HG03432 (cell line): ENCODE data around the gene CCER1.

Source experiments
- ATAC-seq: cut with Tn5 transposase; IDR thresholded peaks from one replicate; pipeline ENCODE4 v1.9.1; 2021; ENCODE audit warnings: mild to moderate bottlenecking, moderate library complexity; ENCODE audit not compliant: unreplicated experiment

Gene CCER1

DNA sequence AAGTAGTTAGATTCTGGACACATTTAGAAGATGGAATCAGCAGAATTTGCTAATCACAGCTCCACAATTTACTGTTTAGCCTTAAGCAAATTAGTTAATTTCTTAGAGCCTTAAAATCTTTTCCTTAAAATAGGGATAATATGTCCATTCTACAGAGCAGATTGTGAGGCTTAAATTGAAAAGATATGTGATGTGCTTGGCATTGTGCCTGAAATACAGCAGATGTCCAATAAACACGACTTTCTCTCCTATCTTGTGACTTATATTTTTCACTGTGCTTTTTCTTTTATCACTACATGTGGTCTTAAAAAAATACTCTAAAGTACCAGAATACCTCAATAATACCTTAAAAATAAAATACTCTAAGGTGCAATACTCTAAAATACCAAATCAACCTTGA is 30.6 kb downstream of the CCER1 start:
- ATAC-seq = no peak

DNA sequence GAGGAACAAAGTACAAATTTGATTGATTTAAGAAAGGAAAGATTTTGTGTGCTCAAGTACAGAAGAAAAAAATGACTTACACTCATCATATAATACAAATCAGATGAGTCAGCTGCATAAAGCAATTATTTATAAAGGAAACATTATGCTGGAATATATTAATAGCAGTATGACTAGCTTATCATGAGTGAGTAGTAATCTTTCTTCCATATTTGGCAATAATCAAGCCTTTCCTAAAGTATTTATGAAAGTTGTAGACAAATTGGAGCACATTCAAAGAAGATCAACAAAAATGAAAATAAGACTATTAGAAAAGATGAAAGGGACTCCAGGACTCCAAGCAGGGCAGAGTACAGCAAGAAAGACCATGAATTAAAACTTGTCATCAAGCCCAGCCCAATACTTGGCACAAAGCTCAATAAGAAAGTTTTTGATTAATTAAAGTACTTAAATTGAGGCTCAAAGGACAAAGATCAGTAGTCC is 32.8 kb downstream of the CCER1 start:
- ATAC-seq = no peak

DNA sequence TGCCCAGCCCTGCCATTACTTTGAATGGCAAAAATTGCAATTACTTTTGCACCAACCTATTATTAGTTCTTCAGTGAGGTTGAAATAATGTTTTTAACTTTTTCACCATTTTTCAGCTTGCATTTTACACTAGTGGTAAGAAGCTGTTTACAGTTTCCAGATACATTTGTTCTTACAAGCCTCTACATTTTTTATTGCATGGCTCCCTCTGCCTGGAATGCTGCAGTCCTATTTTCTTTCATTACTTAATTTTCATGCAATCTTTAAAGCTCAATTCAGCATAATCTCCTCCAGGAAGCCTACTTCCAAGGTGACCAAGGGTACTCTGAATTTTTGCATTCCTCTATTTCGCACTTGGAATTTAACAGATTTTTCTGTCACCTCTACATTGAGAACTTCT is 33.4 kb downstream of the CCER1 start:
- no peak for ATAC-seq

DNA sequence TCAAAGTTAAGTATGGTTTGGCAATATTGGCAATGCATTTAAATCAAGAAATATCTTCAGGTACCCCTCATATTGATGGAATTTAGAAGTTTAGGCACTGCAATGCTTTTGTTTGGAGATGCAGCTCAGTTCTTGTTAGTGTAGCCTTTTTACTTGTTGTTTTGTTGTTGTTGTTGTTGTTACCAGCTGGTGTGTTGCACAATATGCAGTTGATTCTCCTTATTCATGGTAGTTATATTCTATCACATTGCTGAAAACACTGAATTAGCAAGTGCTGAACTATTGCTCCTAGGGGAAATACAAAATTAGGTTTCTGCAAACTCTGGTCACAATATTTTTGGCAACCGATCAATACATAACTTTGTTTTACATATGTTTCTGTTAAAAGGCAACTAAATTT is 34.8 kb downstream of the CCER1 start:
- ATAC-seq = no peak

DNA sequence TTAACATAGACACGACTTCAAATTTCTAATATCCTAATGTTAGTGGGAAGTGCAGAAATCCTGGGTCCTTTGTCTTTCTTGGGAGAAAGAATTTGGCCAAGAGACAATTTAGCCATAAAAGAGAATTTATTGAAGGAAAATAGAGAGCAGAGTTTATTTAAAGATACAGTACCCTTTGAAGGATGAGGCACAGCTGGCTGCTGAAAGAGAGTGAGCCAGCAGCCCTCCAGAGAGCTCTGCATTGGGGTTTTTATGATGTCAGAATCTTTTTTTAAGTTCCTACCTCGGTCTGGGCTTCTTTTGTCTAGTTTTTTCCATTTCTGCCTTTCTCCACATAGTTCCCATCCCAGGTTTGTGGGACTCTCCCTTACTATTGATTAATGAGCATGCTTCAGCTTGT is 37.5 kb downstream of the CCER1 start:
- ATAC-seq = no peak

DNA sequence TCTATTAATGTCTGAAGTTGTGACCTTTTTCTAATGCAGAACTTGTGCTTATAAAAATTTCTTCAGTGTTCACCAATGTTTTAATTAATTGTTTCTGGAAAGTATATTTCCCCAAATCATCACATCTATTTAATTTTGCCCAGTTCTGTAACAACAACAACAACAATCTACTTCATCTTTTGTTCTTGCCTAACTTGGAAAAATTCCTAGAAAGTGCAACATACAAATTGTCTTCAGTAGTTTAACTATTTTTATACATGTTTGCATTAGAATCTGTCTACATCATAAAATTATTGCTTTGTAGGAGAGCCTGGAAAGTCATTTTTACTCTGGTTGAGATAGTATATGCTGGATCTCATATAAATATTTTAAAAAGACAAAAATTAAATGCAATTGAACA is 38.5 kb downstream of the CCER1 start:
- ATAC-seq = no peak

DNA sequence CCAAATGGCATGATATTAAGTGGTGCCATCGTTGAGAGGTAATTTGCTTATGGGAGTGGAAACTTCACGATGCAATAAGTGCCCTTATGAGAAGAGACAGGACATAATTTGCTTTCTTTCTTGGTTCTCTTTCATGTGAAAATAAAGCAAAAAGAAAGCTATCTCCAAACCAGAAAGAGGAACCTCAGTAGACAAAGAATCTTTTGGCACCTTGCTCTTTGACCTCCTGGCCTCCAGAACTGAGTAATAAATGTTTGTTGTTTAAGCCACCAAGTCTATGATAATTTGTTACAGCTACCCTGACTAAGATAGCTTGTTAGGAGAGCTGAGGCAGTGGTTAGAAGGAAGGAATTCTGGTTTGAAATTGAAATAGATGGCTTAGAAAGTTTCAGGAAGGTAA is 39.6 kb downstream of the CCER1 start:
- ATAC-seq = peak; percentile 54

DNA sequence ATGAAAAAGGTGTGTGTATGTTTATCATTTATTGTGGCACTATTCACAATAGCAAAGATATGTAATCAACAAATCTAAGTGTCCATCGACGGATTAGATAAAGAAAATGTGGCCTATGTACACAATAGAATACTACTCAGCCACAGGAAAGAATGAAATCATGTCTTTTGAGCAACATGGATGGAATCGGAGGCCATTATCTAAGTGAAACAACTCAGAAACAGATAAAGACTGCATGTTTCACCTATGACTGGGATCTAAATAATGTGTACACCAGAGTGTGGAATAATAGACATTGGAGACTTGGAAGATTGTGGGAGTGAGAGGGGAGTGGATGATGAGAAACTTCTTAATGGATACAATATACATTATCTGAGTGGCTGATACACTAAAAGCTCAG is 44.0 kb downstream of the CCER1 start:
- no peak for ATAC-seq

DNA sequence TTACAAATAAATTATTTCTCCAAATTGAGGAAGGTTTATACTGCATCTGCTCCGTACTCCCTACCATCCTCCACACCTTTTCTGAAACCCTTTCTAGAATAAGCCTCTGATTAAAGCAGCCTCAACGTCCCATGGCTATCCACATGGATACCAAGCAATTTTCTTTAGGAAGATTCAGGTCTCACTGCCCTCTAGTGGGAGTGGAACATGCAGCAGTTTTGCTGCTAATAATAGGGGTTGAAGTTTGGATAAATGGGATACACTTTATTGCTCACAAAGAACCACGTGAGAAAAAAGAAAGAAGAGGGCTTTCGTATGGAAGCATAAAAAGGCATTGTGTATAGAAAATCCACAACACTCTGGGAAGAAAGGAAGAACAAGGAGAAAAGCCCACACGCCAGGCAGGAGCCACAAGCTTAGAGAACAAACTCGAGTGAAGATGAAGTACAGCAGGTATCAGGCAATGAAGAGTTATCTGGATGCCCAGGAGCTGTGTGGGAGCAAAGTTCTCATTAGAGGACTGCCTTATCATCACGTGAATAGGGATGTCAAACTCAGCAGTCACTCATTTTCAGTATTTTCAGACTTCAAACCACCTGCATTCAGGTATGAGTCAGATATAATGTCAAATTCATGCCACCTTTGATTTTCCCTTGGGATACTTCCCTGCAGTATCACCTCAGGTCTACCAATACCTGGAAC is 45.8 kb downstream of the CCER1 start:
- ATAC-seq = no peak

DNA sequence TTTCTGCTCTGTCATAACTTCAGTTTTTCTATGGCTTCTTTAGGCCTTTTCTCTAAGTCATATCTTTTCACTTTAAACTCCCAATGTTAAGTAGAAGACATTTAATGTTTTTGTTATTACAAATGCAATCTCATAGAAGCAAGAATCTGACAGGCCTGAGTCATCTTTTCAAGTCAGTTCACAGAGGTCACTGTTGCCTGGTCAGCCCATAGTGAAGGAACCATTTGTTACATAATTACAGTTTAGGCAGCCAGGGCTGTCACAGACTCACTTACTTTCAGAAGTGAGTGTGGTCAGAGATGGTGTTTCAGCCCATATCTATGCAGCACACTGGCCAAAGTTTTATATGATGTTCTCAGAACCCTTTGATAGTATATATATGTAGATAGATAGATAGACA is 46.5 kb downstream of the CCER1 start:
- ATAC-seq = no peak

DNA sequence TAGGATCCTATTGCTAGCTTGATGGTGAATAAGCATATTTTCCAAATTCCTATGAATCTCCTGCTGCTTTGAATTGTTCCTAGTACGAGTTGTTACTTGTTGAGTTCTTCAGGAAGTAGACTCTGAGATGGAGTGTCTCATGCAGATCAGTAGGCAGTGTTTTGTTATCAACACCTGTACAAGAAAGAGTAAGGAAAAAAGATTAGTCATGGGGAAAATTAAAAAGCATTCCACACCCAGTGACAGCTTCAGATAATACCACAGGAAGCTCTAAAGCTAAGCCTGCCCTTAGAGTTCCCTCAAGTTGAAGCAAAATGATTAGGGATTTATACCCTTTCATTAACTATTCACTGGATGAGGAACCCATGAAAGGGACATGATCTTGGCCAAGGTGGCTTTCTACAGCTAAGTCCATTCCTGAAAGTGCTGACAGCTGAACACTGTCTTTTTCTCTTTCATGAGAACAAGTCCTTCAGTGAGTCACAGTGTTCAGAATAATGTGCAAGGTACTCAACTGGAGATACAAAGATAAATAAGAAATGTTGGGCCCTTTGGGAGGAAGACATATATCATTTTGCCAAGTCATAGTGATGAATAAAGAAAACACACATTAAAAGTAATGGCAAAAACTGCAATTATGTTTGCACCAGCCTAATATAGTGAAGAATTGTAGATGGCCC is 49.1 kb downstream of the CCER1 start:
- no peak for ATAC-seq

DNA sequence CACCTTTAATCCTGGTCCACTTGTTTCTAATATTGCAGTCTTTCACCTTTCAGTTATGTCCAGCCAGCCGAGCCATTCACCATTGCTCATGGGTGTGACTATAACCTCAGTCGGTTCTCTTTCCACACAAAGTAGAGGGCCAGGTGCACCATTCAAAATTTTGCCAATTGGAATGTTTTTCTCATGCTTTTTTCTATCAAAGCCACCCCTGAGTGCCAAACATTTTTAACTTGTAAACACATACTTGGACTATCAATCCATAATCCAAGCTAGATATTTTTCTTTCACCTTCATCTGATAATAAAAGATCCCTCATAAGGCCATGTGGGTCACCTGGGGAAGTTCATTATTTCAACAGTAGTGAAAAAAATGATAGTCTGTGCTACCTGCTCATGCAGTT is 52.4 kb downstream of the CCER1 start:
- no peak for ATAC-seq
